GM19035 (cell line): ENCODE results near the gene NFE2L3.

ENCODE experiments used
- ATAC-seq: cut with Tn5 transposase; IDR thresholded peaks from one replicate; pipeline ENCODE4 v1.9.1; 2021; ENCODE audit not compliant: unreplicated experiment

The NFE2L3 gene

DNA sequence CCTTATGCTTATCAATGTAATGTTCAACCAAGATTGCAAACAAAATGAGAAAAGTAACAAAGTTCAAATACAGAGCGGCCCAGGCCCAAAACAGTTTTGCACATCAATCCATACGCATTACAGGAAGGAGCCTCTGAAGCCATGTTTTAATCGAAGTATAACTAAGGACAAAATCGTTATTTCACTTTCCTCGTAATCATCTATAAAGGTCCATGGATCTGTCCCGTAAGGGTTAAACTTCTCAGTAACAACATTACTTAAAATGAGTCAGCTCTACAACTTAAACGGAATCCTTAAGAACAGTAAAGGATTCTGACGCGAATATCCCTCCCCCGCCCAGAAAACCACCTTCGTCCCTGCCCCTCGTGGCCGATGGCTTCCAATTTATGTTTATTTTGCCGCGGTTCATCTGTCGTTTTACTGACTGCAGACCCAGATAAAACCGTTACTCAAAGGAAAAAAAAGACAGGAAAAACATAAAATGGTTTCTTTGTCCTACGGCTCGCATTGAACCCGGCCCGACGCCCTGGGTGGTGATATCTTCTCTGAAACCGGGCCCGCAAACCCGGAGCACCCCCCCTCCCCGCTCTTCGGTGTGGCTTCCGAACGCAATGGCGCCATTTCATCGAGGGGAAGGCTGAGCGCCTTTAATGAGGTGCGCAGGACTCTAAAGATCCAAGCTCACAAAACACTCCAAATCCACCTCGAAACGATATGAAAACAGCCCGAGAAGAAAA lies 47.5 kb downstream of the NFE2L3 start:
- no peak for ATAC-seq

- ATAC-seq, result peak; percentile 16
Measured at GRCh38 chr7:26200038-26200443, 48.0 kb downstream of the NFE2L3 start.

- peak; percentile 65 for ATAC-seq
Measured at GRCh38 chr7:26200444-26201246, 48.6 kb downstream of the NFE2L3 start, which contains the start of gene HNRNPA2B1. Gene HNRNPA2B1, minus strand, starts transcription at chr7:26200746. Its CDS starts 169 bp downstream, at chr7:26200577.

GRCh38 chr7:26201247-26202018 lies 49.4 kb downstream of the NFE2L3 start, which contains the start of gene CBX3:
Gene CBX3, plus strand, starts transcription at chr7:26201745. Its CDS starts 1,254 bp downstream, at chr7:26202999.
- peak; percentile 41 for ATAC-seq

- peak; percentile 4 for ATAC-seq
Measured at GRCh38 chr7:26202019-26202990, 50.3 kb downstream of the NFE2L3 start.

- no peak for ATAC-seq
Measured at GRCh38 chr7:26203016-26203415, 51.0 kb downstream of the NFE2L3 start.

DNA sequence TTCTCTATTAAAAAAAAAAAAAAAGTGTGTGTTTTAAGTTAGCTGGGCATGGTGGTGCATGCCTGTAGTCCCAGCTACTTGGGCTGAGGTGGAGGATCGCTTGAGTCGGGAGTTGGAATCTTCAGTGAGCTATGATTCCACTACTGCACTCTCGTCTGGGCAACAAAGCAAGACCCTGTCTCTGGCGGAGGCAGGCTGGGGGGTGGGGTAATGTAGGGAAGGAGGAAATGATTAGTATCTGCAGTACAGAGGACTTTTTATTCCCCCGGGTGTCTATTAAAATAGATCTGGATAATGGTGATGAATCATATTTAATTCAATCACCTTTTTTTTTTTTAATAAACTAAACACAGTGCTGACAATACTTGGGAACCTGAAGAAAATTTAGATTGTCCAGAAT lies 56.0 kb downstream of the NFE2L3 start:
- ATAC-seq, result no peak

DNA sequence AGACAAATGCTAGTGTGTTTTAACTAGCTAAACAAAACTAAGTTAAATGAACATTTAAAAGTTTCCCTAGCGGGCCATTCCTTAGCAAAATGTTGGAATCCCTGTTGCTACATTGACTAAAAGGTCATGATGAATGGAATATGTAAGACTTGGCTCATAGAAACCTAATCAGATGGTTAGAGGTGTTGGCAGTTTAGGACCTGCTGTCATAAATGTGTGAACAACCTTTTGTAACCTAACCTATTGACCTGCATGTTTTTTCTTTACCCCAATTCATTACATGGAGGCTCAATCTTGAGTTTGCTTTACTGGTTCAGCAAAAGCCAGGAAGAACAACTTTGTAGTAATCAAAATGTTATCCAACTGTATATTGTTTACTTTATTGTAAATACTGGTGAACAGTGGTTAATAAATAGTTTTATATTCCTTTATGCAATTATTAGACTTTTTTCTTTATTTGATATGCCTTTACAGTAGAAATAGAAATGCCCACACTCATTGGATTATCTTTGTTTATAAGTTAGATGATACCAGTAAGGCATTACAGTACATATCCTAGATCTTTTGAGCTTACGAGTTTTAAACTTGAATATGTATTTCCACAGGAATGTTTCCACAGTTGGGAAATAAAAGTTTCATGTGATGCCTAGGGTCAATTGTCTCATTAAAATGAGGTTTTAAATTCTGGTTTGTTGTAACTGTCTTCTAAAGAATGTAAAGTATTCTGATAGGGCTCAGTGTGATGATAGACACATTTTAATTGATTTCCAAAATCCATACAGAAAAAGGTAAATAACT lies 61.1 kb downstream of the NFE2L3 start:
- ATAC-seq, result no peak

GRCh38 chr7:26213807-26214515 lies 62.0 kb downstream of the NFE2L3 start:
- no peak for ATAC-seq

- ATAC-seq, result no peak
Measured at GRCh38 chr7:26216049-26216448, 64.1 kb downstream of the NFE2L3 start.

GRCh38 chr7:26224359-26224758 lies 72.4 kb downstream of the NFE2L3 start:
- no peak for ATAC-seq

DNA sequence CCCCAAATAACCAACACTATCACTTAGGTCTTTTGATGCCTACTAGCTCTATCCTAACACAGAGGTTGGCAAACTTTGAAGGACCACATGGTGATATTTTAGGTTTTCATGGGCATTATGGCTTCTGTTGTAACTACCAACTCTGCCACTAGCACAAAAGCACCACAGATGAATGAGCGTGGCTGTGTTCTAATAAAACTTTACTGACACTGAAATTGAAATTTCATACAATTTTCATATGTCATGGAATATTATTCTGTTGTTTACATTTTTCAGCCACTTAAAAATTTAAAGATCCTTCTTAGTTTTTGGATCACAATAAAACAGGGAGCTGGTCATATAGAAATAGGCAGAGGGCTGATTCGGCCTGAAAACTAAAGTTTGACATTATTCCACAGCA lies 76.0 kb downstream of the NFE2L3 start:
- no peak for ATAC-seq

GRCh38 chr7:26233902-26234511 lies 82.0 kb downstream of the NFE2L3 start:
- no peak for ATAC-seq
